ENCODE measurements around the gene B4GALNT4.

- TF ChIP-seq CTCF (IDR thresholded peaks at IDR 0.05) (no peak), EZH2phosphoT487 (IDR thresholded peaks at IDR 0.05) (no peak)
These were observed 11.0 kb upstream of the B4GALNT4 start for GRCh38 chr11:358129-358800.

All from neural progenitor cell (in vitro differentiated cells).